GM12878 (cell line): ENCODE data around the gene DPYSL3. TPM values are rescaled to one million over a fixed set of nuclear protein-coding genes. Genes with fewer than 3 reads are reported as not detected.

Source experiments
- ATAC-seq: fragments of 200-7000 bp; cut with Tn5 transposase; 3 replicates; pipeline ENCODE4 v1.9.1; 2020; ENCODE audit warnings: mild to moderate bottlenecking, moderate library complexity
- BruUV-seq: library from RNA; stranded (reverse); fragments of 400-500 nt; replicated peaks from 2 replicates; lab custom pipeline; 2021; lab: Mats Ljungman, UMichigan
- CTCF ChIA-PET: fragments of 300-600 bp; sonication (Branson Sonifier 250); formaldehyde crosslinking; extraction: SDS; loops from one replicate; lab custom pipeline; 2021; ENCODE audit warnings: inconsistent platforms; lab: Yijun Ruan, JAX
- POLR2A ChIA-PET: fragments of 350-600 bp; formaldehyde crosslinking; extraction: SDS; loops from one replicate; lab custom pipeline; 2021; ENCODE audit warnings: inconsistent platforms; lab: Charles Lee
- RAD21 ChIA-PET: fragments of 300-600 bp; sonication (Branson Sonifier 250); formaldehyde crosslinking; loops from one replicate; lab custom pipeline; 2023; ENCODE audit warnings: antibody characterized with exemption; ENCODE audit not compliant: unreplicated experiment; lab: Charles Lee
- SMC1A ChIA-PET: fragments of 300-600 bp; sonication (Branson Sonifier 250); formaldehyde crosslinking; loops from one replicate; lab custom pipeline; 2023; ENCODE audit not compliant: unreplicated experiment, uncharacterized antibody; lab: Charles Lee
- DNase-seq: peaks from one replicate; pipeline ENCODE4 v3.0.0-alpha.2; 2011; ENCODE audit warnings: low read depth, low spot score
- FAIRE-seq: peaks from 3 replicates; lab custom pipeline; 2011; peaks lifted over from hg19 to GRCh38; lab: Jason Lieb, UNC
- H2AFZ ChIP-seq: 2 replicates; pipeline ENCODE4 v1.6.0; 2011; ENCODE audit warnings: low read depth, low read length, control low read depth; ENCODE audit not compliant: control insufficient read depth
- H3K27ac ChIP-seq: 2 replicates; pipeline ENCODE4 v1.5.1; 2011; ENCODE audit warnings: control low read depth; ENCODE audit not compliant: control insufficient read depth, insufficient read depth
- H3K27me3 ChIP-seq, 2 experiments: replicated peaks in 1 of 2; 2 replicates each; pipeline versions ENCODE4 v1.6.0 to v1.6.1; 2011; ENCODE audit warnings: low read length in 1 of 2; ENCODE audit not compliant: control insufficient read depth in 2 of 2, insufficient read depth in 2 of 2
- H3K36me3 ChIP-seq, 2 experiments: 2 replicates each; pipeline ENCODE4 v1.5.1; 2011; ENCODE audit warnings: low read length in 1 of 2; ENCODE audit not compliant: control insufficient read depth in 2 of 2, insufficient read depth in 2 of 2
- H3K4me1 ChIP-seq: 2 replicates; pipeline ENCODE4 v1.6.1; 2011; ENCODE audit warnings: mild to moderate bottlenecking, low read length, moderate library complexity, mixed read lengths; ENCODE audit not compliant: control insufficient read depth, insufficient read depth
- H3K4me2 ChIP-seq: 2 replicates; pipeline ENCODE4 v1.6.0; 2011; ENCODE audit warnings: control low read depth; ENCODE audit not compliant: control insufficient read depth, insufficient read depth
- H3K4me3 ChIP-seq: fragments of 200-600 bp; sonication (generic); 2 replicates; pipeline ENCODE4 v1.5.1; 2016
- H3K79me2 ChIP-seq: 2 replicates; pipeline ENCODE4 v1.6.0; 2011; ENCODE audit warnings: low read length; ENCODE audit not compliant: control insufficient read depth, insufficient read depth
- H3K9ac ChIP-seq: 2 replicates; pipeline ENCODE4 v1.8.0; 2011; ENCODE audit warnings: low read length, control low read depth, mixed read lengths; ENCODE audit not compliant: control insufficient read depth, insufficient read depth
- H3K9me3 ChIP-seq: replicated peaks from 3 replicates; pipeline ENCODE4 v1.5.1; 2011; ENCODE audit warnings: mild to moderate bottlenecking, low read length; ENCODE audit not compliant: control insufficient read depth, insufficient read depth
- H4K20me1 ChIP-seq: 2 replicates; pipeline ENCODE4 v1.6.0; 2011; ENCODE audit not compliant: control insufficient read depth, insufficient read depth
- FOS ChIP-seq: IDR thresholded peaks from 3 replicates; pipeline ENCODE4 v1.6.1; 2011; ENCODE audit warnings: borderline replicate concordance; ENCODE audit not compliant: insufficient read length; ENCODE audit errors: extremely low read depth
- HCFC1 ChIP-seq: fragments of 150-350 bp; IDR thresholded peaks from 2 replicates; pipeline ENCODE4 v1.6.1; 2014; ENCODE audit warnings: low read length
- HSF1 ChIP-seq: fragments of 150-350 bp; IDR thresholded peaks from 2 replicates; pipeline ENCODE4 v1.6.1; 2014; ENCODE audit warnings: mild to moderate bottlenecking, low read depth, low read length
- JUND ChIP-seq: IDR thresholded peaks from 2 replicates; pipeline ENCODE4 v1.6.1; 2012; ENCODE audit warnings: low read depth, mild to moderate bottlenecking, low read length, improper control_type of control experiment, moderate library complexity
- MLLT1 ChIP-seq: fragments of 450-650 bp; IDR thresholded peaks from 2 replicates; pipeline ENCODE4 v1.6.1; 2016; ENCODE audit warnings: mild to moderate bottlenecking
- PBX3 ChIP-seq: IDR thresholded peaks from 2 replicates; pipeline ENCODE4 v1.6.1; 2011; ENCODE audit warnings: mild to moderate bottlenecking, low read depth, low read length, moderate library complexity; ENCODE audit not compliant: insufficient replicate concordance
- POLR2A ChIP-seq: IDR thresholded peaks from 2 replicates; pipeline ENCODE4 v1.6.1; 2011; ENCODE audit warnings: low read depth, mild to moderate bottlenecking, low read length
- POLR2AphosphoS5 ChIP-seq: IDR thresholded peaks from 2 replicates; pipeline ENCODE4 v1.6.1; 2011; ENCODE audit warnings: mild to moderate bottlenecking, low read length, inconsistent platforms
- RAD51 ChIP-seq: fragments of 450-650 bp; IDR thresholded peaks from 2 replicates; pipeline ENCODE4 v1.6.1; 2016; ENCODE audit warnings: moderate library complexity, mild to moderate bottlenecking, inconsistent platforms
- SMC3 ChIP-seq: IDR thresholded peaks from 2 replicates; pipeline ENCODE4 v1.6.1; 2011; ENCODE audit warnings: low read length, improper control_type of control experiment, borderline replicate concordance
- SUPT20H ChIP-seq: IDR thresholded peaks from 2 replicates; pipeline ENCODE4 v1.6.1; 2011; ENCODE audit warnings: low read depth, mild to moderate bottlenecking, low read length, moderate library complexity, borderline replicate concordance; ENCODE audit not compliant: control insufficient read depth
- WGBS: methylation state at CpG from one replicate; pipeline ENCODE4 v1.1.6; 2016; ENCODE audit warnings: low lambda C conversion rate; ENCODE audit not compliant: insufficient replicate concordance, insufficient coverage; ENCODE audit errors: missing lambda C conversion rate; 5-methylcytosine and 5-hydroxymethylcytosine counted together
- in situ Hi-C: fragments of 300-500 bp; cut with MboI; formaldehyde crosslinking; loops from 9 replicates; pipeline ENCODE4 v1.14.3; 2018; ENCODE audit warnings: mixed read lengths
- intact Hi-C: fragments of 100-400 bp; cut with micrococcal nuclease; formaldehyde crosslinking; loops from one replicate; pipeline ENCODE4 v1.14.2; 2022; ENCODE audit not compliant: unreplicated experiment
- polyA plus RNA-seq, 11 experiments: library from polyadenylated mRNA; depleted of rRNA in 4 of 11; unstranded in 6 of 11; stranded (reverse) in 5 of 11; fragments of >200 nt; fragmentation: Nextera tagmentation in 4 of 11; fragmentation: Illumina TruSeq in 1 of 11; extraction: Ambion mirVana in 4 of 11; extraction: Trizol in 1 of 11; gene quantifications; 1 replicate in 1 of 11; 2 replicates in 10 of 11; pipeline versions ENCODE4 v1.2.1 to v1.2.3, GENCODE V29; 2011 to 2016; ENCODE audit warnings: inconsistent platforms in 2 of 11, missing spikeins in 2 of 11, low read depth in 1 of 11
- total RNA-seq, 4 experiments: library from RNA; depleted of rRNA in 3 of 4; stranded (reverse); fragments of >200 nt in 3 of 4; fragmentation: Illumina TruSeq in 1 of 4; extraction: Trizol in 1 of 4; gene quantifications; 2 replicates each; pipeline versions ENCODE4 v1.2.1 to v1.2.3, GENCODE V29; 2013 to 2021

DPYSL3 gene
- total and polyA plus RNA-seq, 10 of the 15 experiments (the other 5 are each of a cell fraction or from before 2014, with no cell fraction given), result 0.08 to 1.5 (median 0.45) TPM; not detected in 1

GRCh38 chr5:147485046-147485445, 24.8 kb downstream of the DPYSL3 start:
- in situ Hi-C loops (no loop called here), intact Hi-C loops (no loop called here)
- no peaks in the 10 kb centered on the region for H3K9me3 ChIP-seq
- H3K9ac ChIP-seq, result no peak overlapping the region
- no peaks in the 10 kb centered on the region for H3K4me1 ChIP-seq
- no peak overlapping the region for H3K4me3 ChIP-seq
- H3K27me3 ChIP-seq, result no peaks in the 10 kb centered on the region
- ChIA-PET SMC1A (interaction anchor here (0.6 to 1.4 kb wide), 3 partner anchors 8 to 93 kb away, joined by 3 to 4 read pairs (median 3); no protein-coding TSS in a partner anchor), CTCF (no interaction called here), POLR2A (no interaction called here), RAD21 (no interaction called here)
- no peak overlapping the region for H3K27ac ChIP-seq
- no TSS peak for BruUV-seq
- H3K79me2 ChIP-seq, result no peaks in the 10 kb centered on the region
- ATAC-seq (no peak), FAIRE-seq (no peak), DNase-seq (no peak)
- H4K20me1 ChIP-seq, result no peaks in the 10 kb centered on the region
- TF ChIP-seq POLR2A (no peak), HSF1 (no peak), MLLT1 (no peak), PBX3 (no peak), SUPT20H (no peak), POLR2AphosphoS5 (no peak), FOS (no peak), SMC3 (no peak), JUND (no peak), RAD51 (no peak), HCFC1 (no peak)
- 4% methylated on average over 6 of the region's 6 CpGs for WGBS
- H3K4me2 ChIP-seq, result no peak overlapping the region
- H2AFZ ChIP-seq, result no peak overlapping the region
- no peaks in the 10 kb centered on the region for H3K36me3 ChIP-seq
